ENCODE data around the gene RBMS1.

- TF ChIP-seq CTCF (IDR thresholded peaks at IDR 0.05) (no peak), EZH2 (IDR thresholded peaks at IDR 0.05; ENCODE audit: borderline replicate concordance, insufficient read depth, low read depth, low read length, poor library complexity, severe bottlenecking) (no peak)
Measured at GRCh38 chr2:160282063-160282580, 211.5 kb downstream of the RBMS1 start.
